HG02588 (cell line): ENCODE data around the gene C14orf119.

Experiments
- ATAC-seq: cut with Tn5 transposase; IDR thresholded peaks from one replicate; pipeline ENCODE4 v1.9.1; 2021; ENCODE audit warnings: mild to moderate bottlenecking, moderate library complexity; ENCODE audit not compliant: unreplicated experiment

The C14orf119 gene

DNA sequence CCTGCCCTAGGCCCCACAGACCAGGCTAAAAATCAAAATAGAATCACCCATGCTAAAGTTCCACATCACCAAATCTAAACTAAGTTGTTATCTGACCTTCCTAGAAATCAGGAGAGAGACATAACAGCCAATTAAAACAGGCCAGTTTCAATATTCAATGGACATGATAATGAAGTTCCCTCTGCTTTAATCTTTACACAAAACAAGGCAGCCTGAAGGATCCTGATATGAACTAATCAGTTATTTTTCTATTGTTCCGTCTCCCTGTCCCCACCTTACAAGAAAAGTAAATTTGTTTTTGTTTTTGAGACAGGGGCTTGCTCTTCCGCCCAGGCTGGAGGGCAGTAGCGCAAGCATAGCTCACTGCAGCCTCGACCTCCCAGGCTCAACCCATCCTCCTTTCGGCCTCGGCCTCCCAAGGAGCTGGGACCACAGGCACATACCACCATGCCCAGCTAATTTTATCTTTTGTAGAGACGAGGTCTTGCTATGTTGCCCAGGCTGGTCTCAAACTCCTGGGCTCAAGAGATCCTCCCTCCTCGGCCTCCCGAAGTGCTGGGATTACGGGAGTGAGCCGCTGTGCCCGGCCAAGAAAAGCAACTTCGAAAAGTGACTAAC is 29.1 kb downstream of the C14orf119 start:
- ATAC-seq = no peak

DNA sequence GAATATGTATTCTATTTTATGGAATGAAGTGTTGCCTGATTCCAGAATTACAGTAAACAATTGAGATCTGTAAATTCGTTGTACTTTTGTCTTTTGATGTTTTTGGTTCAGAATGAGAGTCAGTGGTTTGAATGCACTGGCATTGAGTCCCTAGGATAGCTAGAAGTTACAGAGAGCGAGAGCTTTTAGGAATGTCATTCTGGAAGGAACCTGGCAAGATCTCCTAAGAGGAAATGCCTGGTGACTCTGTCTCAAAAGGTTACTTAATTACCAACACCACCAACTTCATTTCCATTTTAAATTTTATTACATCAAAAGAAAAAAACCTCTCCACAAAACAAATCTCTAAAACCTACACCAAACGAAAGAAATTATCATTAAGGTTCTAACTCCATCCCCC is 29.7 kb downstream of the C14orf119 start:
- ATAC-seq = no peak

DNA sequence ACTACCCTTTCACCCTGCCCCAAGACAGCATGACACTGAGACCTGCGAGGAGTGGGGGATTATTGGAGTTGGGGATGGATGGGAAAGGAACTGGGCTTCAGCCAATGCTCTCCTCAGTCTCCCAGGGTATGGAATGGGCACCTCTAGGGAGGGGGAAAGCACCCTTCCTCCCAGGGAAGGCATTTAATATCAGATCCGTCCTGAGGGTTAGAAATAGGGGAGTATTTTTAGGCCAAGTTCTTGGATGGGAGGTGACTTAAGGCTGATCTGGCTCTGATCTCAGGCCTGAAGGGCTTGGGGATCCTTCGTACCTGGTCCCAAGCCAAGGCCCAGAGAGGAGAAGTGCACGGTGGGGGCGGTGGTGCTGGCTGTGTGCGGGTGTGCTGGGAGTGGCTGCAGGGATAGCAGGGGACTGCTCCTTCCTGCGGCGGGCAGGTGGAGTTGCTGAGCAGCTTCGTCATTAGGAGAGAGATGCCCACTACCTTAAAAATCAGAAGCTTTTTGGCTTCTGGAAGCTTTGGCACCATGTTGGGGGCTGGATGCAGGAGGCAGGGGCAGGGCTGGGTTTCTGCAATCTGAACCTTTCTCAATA is 30.7 kb downstream of the C14orf119 start:
- no peak for ATAC-seq

GRCh38 chr14:23126548-23127278 is 31.4 kb downstream of the C14orf119 start:
- no peak for ATAC-seq

- no peak for ATAC-seq
Measured at GRCh38 chr14:23127861-23128260, 32.6 kb downstream of the C14orf119 start.

GRCh38 chr14:23128969-23129758 is 33.9 kb downstream of the C14orf119 start:
- no peak for ATAC-seq

DNA sequence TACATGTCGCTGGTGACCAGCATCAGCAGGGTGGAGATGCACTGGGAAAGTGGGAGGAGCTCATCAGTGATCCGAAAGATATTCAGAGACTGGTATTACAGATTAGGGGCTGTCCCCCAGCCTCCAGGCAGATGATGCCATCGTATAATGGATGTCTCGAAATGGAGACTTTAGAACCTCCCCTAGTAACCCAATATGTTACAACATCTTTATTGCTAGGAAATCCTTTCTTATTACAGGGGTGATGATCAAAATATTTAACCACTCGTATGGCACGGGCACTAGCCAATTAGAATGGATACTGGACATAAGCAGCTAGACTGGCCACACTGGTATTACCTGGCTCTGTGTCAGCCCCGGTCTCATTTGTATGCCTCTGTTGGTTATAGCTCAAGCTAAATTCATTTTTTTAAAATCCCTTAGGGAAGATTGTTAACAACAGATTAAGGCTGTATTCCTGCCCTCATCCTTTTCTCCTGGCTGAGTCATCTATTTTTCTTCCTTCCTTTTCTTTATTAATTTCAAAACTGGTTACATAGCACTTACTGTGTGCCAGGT is 34.5 kb downstream of the C14orf119 start:
- no peak for ATAC-seq

DNA sequence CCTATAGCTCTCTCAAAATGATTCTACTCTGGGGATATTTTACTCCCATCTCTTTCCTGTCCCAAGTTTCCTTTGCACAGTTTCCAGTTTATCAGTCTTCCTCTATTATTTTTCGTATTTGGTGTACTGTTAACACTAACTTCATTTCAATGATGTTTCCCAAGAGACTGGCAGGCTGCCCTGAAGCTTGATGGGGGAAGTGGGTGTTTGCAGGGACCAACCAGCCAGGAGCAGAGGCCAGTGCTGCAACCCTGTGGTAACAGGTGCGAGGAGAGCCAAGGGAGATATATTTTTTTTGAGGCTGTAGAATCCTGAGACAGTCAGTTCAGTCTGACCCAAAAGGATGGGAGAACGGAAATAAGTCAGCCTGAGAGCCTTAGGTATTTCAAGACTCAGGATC is 35.6 kb downstream of the C14orf119 start:
- no peak for ATAC-seq

DNA sequence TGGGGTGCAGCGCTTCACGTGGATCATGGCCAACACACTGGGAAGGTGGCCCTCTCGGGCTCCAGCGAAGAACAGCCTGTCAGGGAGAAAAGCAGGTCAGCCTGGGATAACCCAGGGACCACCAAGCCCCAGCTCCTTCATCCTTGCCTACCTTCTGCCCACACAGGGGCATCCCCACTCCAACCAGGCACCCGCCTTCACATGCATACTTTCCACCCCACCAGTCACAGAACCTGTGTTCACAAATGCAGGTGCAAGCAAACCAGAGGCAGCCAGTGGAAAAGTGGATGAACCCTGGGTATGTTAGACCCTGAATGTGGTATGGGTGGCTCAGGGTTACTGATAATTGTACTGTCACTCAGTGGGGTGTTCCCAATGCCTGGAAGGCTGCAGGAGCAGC is 36.2 kb downstream of the C14orf119 start:
- no peak for ATAC-seq

DNA sequence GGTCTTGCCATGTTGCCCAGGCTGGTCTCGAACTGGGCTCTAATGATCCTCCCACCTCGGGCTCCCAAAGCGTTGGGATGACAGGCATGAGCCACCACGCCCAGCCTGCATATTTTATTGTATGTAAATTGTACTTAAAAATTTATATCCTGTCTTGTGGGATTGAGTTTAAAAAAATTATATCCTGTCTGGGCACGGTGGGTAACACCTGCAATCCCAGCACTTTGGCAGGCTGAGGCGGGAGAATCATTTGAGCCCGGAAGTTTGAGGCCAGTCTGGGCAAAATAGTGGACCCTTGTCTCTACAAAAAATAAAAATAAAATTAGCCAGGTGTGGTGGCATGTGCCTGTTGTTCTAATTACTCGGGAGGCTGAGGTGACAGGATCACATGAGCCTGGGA is 37.7 kb downstream of the C14orf119 start:
- ATAC-seq = no peak

GRCh38 chr14:23136566-23137133 is 41.3 kb downstream of the C14orf119 start:
- no peak for ATAC-seq

DNA sequence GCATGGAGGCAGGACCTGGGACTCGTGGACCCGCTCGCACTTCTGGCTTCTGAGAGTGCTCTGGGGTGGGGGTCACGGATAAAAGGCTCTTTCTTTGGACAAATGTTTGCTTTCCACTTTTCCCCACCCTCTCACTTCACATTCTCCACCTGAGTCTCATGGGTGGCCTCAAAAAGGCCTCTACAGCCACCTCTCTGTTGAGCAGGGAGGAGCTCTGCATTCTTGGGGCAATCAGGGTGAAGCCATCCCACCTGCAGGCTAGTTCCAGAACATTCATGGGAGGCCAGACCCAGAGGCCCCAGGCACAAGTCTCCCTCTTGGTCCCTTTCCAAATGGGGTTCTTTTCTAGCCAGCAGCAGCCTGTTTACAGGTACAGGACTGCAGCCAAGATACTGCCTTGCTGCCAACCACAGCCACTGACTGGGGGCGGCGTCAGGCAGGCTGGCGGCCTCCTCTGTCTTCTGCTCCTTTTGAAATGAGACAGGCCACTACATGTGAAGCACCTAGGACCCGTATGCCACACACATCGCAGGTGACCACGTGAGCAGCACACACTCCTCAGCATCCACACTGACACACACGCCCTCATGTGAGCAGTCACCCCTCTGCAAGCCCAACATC is 42.0 kb downstream of the C14orf119 start:
- ATAC-seq = no peak

- no peak for ATAC-seq
Measured at GRCh38 chr14:23137813-23138535, 42.7 kb downstream of the C14orf119 start.

GRCh38 chr14:23139874-23140273 is 44.6 kb downstream of the C14orf119 start:
- ATAC-seq = no peak

GRCh38 chr14:23140371-23140770 is 45.1 kb downstream of the C14orf119 start:
- no peak for ATAC-seq

DNA sequence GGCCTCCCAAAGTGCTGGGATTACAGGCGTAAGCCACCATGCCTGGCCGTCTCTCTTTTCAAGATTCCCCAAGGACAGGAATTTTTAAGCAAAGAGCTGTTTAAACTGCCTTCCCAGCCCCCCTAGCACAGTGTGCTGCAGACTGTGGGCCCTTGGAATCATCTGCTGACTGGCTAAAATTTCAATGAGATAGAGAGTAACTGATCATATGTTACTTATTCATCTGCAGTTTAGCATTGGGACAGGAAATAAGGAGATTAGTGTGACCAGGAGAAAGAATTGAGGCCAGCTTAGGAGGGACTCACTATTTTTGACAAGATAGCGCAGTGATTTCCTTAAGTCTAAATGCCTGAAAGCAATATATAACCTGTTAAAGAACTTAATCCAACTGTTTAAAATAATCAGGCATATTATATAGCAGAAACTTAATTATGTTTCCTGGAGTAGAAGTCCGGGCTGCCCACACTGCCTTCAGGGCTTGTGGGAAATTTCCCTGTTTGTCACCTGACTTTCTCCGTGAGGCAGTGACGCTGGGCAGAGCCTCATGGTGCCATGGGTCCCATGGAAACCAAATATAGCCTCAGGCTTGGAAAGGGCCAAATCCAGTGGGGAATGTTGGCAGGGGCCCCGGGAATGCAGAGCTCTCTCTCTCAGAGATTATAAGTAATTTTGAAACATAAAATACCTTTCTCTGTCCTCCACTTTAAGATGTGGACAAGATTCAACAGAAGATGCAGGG is 46.6 kb downstream of the C14orf119 start:
- no peak for ATAC-seq

DNA sequence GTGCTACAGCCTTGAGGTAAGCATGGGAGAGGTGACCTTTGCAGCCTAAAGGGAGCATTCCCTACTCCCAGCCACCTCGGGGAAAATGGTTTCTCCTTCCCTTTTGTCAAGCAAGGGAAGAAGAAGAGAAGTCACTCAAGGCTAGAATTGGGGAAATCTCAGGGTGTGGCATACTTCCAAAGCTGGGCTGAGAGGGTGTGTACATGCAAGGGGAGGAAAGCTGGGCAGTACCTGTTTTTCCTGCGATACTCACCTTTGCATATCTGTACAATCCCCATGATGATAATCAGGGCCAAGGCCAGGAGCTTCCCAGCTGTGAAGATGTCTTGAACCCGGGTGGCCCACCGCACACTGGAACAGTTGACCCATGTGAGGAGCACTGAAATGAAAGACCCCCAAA is 47.5 kb downstream of the C14orf119 start:
- no peak for ATAC-seq

DNA sequence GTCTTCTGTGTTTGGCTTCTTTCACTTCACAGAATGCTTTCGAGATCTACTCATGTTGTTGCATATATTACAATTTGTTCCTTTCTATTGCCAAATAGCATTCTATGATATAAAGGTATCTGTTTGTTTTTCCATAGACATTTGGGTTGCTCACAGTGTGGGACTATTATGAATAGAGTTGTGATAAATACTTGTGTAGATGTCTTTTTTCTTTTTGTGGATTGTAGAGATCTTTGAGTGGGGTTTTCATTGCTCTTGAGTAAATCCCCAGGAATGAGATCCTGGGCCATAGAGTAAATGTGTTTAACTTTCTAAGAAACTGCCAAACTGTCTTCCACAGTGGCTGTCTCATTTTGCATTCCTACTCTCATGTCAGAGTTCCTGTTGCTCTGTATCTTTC is 48.6 kb downstream of the C14orf119 start:
- ATAC-seq = no peak

DNA sequence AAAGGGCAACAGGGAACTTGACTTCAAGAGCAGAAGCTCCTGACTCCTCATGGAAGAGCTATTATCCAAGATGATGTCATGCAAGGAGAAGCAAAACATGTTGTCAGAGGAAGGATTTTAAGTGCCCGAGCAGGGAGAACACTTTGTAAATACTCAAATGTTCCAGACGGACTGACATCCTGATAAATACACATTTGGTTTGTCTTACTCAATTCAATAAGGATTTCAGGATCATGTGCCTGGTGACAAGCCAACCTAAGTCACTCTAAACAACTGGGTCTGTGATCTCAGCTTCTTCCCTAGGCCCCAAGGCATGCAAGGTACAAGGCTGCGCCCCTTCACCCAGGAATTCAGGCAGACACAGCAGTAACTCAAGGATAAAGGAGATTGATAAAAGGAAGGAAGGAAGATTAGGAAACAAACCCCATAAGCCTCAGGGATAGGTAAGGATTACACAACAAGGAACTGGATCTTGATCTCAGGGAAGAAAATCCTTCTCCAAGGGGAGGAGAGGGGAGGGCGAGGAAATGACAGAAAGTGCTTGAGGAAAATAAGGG is 50.6 kb downstream of the C14orf119 start:
- no peak for ATAC-seq
